GM10266 (cell line): ENCODE results near the gene CMIP.

Experiments
- DNase-seq: peaks from one replicate; pipeline ENCODE4 v3.0.0; 2012; ENCODE audit errors: extremely low spot score
- CTCF ChIP-seq: IDR thresholded peaks from 2 replicates; pipeline ENCODE4 v1.5.1; 2012; ENCODE audit warnings: mild to moderate bottlenecking, low read depth; ENCODE audit not compliant: control insufficient read depth, insufficient read depth; ENCODE audit errors: missing control alignments

The CMIP gene

GRCh38 chr16:81590714-81591544 lies 146.3 kb downstream of the CMIP start:
- no peak for DNase-seq
- no peak for TF ChIP-seq CTCF

- TF ChIP-seq CTCF: no peak
- no peak for DNase-seq
These were observed 146.9 kb downstream of the CMIP start for GRCh38 chr16:81591545-81591870.

GRCh38 chr16:81592353-81592866 lies 147.8 kb downstream of the CMIP start:
- no peak for TF ChIP-seq CTCF
- DNase-seq: no peak

GRCh38 chr16:81593481-81593880 lies 148.9 kb downstream of the CMIP start:
- no peak for TF ChIP-seq CTCF
- no peak for DNase-seq

GRCh38 chr16:81595629-81596292 lies 151.2 kb downstream of the CMIP start:
- TF ChIP-seq CTCF: no peak
- DNase-seq: no peak

GRCh38 chr16:81597079-81597658 lies 152.6 kb downstream of the CMIP start:
- no peak for DNase-seq

More at GRCh38 chr16:81597079-81597658, 152.6 kb downstream of the CMIP start:
- TF ChIP-seq CTCF: no peak
